ENCODE results near the gene FAT1.

Gene FAT1

DNA sequence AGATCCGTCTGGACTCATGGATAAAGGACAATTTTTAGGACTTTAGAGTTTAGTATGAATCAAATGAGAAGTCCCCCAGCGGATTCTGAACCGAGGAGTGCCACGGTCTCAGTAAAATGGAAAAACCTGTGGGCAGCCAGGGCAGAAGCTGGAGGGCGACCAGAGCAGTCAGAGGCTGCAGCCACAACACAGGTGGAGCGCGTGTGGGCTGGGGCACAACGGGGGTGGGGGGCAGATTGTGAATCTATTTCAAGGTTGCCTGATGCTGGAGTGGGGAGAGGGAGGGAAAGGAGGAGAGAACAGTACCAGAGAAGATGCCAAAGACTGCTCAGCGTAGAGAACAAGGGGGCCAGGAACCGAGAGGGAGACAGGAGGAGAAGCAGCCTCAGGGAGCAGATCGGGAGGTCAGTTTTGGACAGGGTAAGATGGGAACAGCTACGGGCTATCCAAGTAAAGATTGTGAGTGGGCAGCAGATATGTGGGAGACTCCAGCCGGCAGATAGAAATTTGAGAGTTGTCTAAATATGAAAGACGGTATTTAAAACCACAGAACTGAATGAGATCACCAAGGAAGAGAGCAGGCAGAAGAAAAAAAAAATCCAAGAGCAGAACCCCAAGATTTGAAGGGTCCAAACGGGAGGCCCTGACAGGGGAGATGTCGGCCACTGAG is 9.5 kb downstream of the FAT1 start:
- peaks cover 96% of the 10 kb centered on the region for H3K79me2 ChIP-seq (ENCODE audit: low read length)
- H3K9ac ChIP-seq (ENCODE audit: low read length) = no peak overlapping the region
- H2AFZ ChIP-seq (ENCODE audit: low read length) = no peak overlapping the region
- H3K4me1 ChIP-seq (ENCODE audit: low read length) = no peaks in the 10 kb centered on the region
- no peaks in the 10 kb centered on the region for H3K27me3 ChIP-seq (replicated peaks; ENCODE audit: insufficient read depth, low read length)
- TF ChIP-seq, protein P1, sequence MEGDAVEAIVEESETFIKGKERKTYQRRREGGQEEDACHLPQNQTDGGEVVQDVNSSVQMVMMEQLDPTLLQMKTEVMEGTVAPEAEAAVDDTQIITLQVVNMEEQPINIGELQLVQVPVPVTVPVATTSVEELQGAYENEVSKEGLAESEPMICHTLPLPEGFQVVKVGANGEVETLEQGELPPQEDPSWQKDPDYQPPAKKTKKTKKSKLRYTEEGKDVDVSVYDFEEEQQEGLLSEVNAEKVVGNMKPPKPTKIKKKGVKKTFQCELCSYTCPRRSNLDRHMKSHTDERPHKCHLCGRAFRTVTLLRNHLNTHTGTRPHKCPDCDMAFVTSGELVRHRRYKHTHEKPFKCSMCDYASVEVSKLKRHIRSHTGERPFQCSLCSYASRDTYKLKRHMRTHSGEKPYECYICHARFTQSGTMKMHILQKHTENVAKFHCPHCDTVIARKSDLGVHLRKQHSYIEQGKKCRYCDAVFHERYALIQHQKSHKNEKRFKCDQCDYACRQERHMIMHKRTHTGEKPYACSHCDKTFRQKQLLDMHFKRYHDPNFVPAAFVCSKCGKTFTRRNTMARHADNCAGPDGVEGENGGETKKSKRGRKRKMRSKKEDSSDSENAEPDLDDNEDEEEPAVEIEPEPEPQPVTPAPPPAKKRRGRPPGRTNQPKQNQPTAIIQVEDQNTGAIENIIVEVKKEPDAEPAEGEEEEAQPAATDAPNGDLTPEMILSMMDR (IDR thresholded peaks at IDR 0.05; ENCODE audit: low read length) = no peak
- TF ChIP-seq EZH2 (optimal IDR thresholded peaks at IDR 0.05; ENCODE audit: low read depth, low read length) (no peak), EZH2phosphoT487 (IDR thresholded peaks at IDR 0.05; ENCODE audit: low read length) (no peak)
- H3K9me2 ChIP-seq (replicated peaks; ENCODE audit: insufficient read depth, low read length) = no peaks in the 10 kb centered on the region
- no peak for DNase-seq
- H4K20me1 ChIP-seq (ENCODE audit: insufficient read depth, low read length) = no peaks in the 10 kb centered on the region
- no peak overlapping the region for H3K4me3 ChIP-seq (ENCODE audit: low read length)
- no peaks in the 10 kb centered on the region for H3F3A ChIP-seq (ENCODE audit: insufficient read depth, low read length)
- peaks cover 2% of the 10 kb centered on the region for H3K36me3 ChIP-seq (replicated peaks; ENCODE audit: insufficient read depth, low read length)
- H3K4me2 ChIP-seq (ENCODE audit: low read depth, low read length) = no peak overlapping the region
- no peaks in the 10 kb centered on the region for H3K9me3 ChIP-seq (replicated peaks; ENCODE audit: insufficient read depth, low read length)
- H3K27ac ChIP-seq (ENCODE audit: low read length) = no peak overlapping the region

DNA sequence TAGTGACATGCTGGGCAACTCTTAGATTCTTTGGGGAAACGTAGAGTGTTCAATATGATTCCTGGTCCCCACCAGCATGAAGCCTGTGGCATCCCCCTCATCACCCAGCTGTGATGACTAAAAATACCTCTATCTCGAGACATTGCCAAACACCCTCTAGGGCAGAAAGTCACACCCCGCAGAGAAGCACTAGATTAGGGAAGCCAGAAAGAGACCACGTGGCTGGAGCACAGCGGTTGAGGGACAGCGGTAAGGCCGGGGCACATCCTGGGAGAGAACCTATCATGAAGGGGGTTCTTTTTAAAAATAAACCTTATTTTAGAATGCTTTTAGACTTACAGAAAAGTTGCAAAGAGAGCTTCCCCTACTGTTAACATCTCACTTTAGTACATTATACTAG is 11.0 kb downstream of the FAT1 start:
- no peak overlapping the region for H2AFZ ChIP-seq (ENCODE audit: low read length)
- no peaks in the 10 kb centered on the region for H3K27me3 ChIP-seq (replicated peaks; ENCODE audit: insufficient read depth, low read length)
- no peak overlapping the region for H3K4me3 ChIP-seq (ENCODE audit: low read length)
- no peak for DNase-seq
- TF ChIP-seq EZH2 (optimal IDR thresholded peaks at IDR 0.05; ENCODE audit: low read depth, low read length) = no peak
- TF ChIP-seq, protein P1 (IDR thresholded peaks at IDR 0.05; ENCODE audit: low read length) = no peak
- no peak for TF ChIP-seq EZH2phosphoT487 (IDR thresholded peaks at IDR 0.05; ENCODE audit: low read length)
- H3K79me2 ChIP-seq (ENCODE audit: low read length) = peaks cover 98% of the 10 kb centered on the region
- no peak overlapping the region for H3K9ac ChIP-seq (ENCODE audit: low read length)
- H4K20me1 ChIP-seq (ENCODE audit: insufficient read depth, low read length) = no peaks in the 10 kb centered on the region
- no peak overlapping the region for H3K27ac ChIP-seq (ENCODE audit: low read length)
- H3K4me1 ChIP-seq (ENCODE audit: low read length) = no peaks in the 10 kb centered on the region
- no peak overlapping the region for H3K4me2 ChIP-seq (ENCODE audit: low read depth, low read length)
- H3K36me3 ChIP-seq (replicated peaks; ENCODE audit: insufficient read depth, low read length) = peaks cover 11% of the 10 kb centered on the region
- H3K9me2 ChIP-seq (replicated peaks; ENCODE audit: insufficient read depth, low read length) = no peaks in the 10 kb centered on the region
- H3K9me3 ChIP-seq (replicated peaks; ENCODE audit: insufficient read depth, low read length) = no peaks in the 10 kb centered on the region
- H3F3A ChIP-seq (ENCODE audit: insufficient read depth, low read length) = no peaks in the 10 kb centered on the region

DNA sequence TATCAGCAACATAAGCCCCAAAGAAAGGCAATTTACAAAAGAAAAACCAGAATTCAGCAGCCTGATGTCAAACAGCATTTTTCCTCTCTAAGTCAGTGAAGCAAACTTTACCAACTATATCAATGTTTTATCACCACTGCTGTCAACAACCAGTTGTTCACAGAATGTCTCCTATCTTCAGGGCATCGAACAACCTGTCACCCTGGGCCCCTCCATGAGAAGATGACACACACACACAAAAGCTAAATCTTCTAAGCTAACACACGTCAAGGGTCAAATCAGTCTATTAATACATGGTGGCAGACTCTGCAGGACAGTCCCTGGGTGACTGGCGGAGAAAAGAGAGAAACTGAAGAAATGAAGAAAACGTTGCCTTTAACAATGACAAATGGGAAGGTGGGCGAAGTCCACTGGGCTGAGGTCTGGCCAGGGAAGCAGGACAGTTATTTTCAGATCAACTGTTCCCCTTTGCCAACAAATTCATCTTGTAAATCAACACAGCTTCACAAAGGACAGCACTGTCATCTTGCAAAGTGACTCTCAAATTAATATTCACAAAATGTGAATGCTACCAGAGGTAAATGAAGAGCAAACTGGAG is 13.0 kb downstream of the FAT1 start:
- H2AFZ ChIP-seq (ENCODE audit: low read length) = no peak overlapping the region

More for the DNA sequence above, 13.0 kb downstream of the FAT1 start:
- Histone ChIP-seq H3K79me2 (ENCODE audit: low read length) (peaks cover 98% of the 10 kb centered on the region), H3K9me2 (replicated peaks; ENCODE audit: insufficient read depth, low read length) (no peaks in the 10 kb centered on the region), H3K4me3 (ENCODE audit: low read length) (no peak overlapping the region), H3K27me3 (replicated peaks; ENCODE audit: insufficient read depth, low read length) (no peaks in the 10 kb centered on the region), H3F3A (ENCODE audit: insufficient read depth, low read length) (no peaks in the 10 kb centered on the region), H3K27ac (ENCODE audit: low read length) (no peak overlapping the region), H3K9me3 (replicated peaks; ENCODE audit: insufficient read depth, low read length) (no peaks in the 10 kb centered on the region), H3K9ac (ENCODE audit: low read length) (no peak overlapping the region), H3K36me3 (replicated peaks; ENCODE audit: insufficient read depth, low read length) (peaks cover 11% of the 10 kb centered on the region), H3K4me2 (ENCODE audit: low read depth, low read length) (no peak overlapping the region), H4K20me1 (ENCODE audit: insufficient read depth, low read length) (no peaks in the 10 kb centered on the region), H3K4me1 (ENCODE audit: low read length) (no peaks in the 10 kb centered on the region)
- DNase-seq = no peak
- TF ChIP-seq EZH2 (optimal IDR thresholded peaks at IDR 0.05; ENCODE audit: low read depth, low read length) (no peak), EZH2phosphoT487 (IDR thresholded peaks at IDR 0.05; ENCODE audit: low read length) (no peak)
- TF ChIP-seq, protein P1 (IDR thresholded peaks at IDR 0.05; ENCODE audit: low read length) = no peak
